Hepatocyte (in vitro differentiated cells): ENCODE data around the gene UMAD1.

Source experiments
- CTCF ChIP-seq: fragments of 200-600 bp; sonication (generic); IDR thresholded peaks from 2 replicates; pipeline ENCODE4 v1.5.1; 2016; ENCODE audit warnings: antibody characterized with exemption, mild to moderate bottlenecking; ENCODE audit not compliant: poor library complexity
- EZH2 ChIP-seq: fragments of 200-600 bp; sonication (generic); IDR thresholded peaks from 2 replicates; pipeline ENCODE4 v1.6.1; 2016; ENCODE audit warnings: antibody characterized with exemption, mild to moderate bottlenecking, borderline replicate concordance

- TF ChIP-seq CTCF (no peak), EZH2 (no peak)
Measured at GRCh38 chr7:7779888-7780287, 139.3 kb downstream of the UMAD1 start.
